ENCODE data around the gene PSMB3.

GRCh38 chr17:38713456-38714075 is 39.0 kb upstream of the PSMB3 start:
- TF ChIP-seq CTCF (IDR thresholded peaks at IDR 0.05; ENCODE audit: insufficient read depth, low read length) (no peak), REST (IDR thresholded peaks at IDR 0.05; ENCODE audit: insufficient replicate concordance, low read depth) (no peak), POLR2AphosphoS5 (IDR thresholded peaks at IDR 0.05; ENCODE audit: low read depth) (no peak), SPI1 (IDR thresholded peaks at IDR 0.05; ENCODE audit: borderline replicate concordance, low read depth) (no peak), GABPA (IDR thresholded peaks at IDR 0.05; ENCODE audit: low read depth) (no peak)
